Measurements from ENCODE around the gene NAV2.
"Not testable (repeated sequence)": the region's sequence is repeated elsewhere in the genome, so short reads cannot be mapped to it uniquely, and the experiment has no call there.

Gene NAV2

GRCh38 chr11:20000022-20000350 is 287.3 kb downstream of the NAV2 start:
- Histone ChIP-seq H3K9me3 (ENCODE audit: control insufficient read depth, insufficient read depth, low read length) (no peaks in the 10 kb centered on the region), H3K36me3 (ENCODE audit: insufficient read depth, low read length) (no peaks in the 10 kb centered on the region), H3K9ac (ENCODE audit: low read depth, low read length) (no peak overlapping the region), H3K4me1 (ENCODE audit: insufficient read depth, low read length) (peaks cover 32% of the 10 kb centered on the region)

DNA sequence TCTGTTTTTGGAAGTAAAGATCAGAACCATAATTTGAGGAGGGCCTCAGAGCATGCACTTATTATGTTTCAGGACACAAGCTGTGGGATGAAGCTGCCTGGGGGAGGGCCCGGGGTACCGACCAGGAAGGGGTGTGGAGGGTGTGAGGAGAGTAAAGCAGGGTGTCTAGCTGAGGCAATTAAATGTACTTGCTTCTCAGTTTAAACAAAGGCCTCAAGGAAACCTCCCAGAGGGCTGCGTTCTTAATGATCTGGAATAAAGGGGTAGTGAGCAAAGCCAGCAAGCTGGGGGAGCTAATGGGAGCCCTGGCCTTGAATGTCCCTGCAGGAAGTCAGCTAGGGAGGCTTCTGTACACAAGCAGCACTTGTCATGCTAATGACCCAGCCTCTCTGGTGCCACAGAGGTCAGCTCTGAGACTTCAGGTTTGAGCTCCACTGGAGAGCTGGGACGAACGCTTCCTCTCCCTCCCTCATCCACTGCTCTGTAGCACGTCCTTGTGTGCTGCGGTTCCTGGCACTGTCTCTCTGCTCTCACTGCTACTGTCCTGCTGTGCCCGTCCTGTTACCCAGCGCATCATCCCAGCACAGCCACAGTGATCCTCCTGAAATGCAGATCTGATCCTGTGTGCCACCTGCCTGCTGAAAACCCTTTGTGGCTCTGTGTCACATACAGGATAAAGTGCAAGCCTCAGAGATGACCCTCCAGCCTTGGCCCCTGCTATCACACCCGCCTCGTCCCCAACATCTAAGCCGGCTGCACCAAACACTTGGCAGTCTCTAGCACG is 287.9 kb downstream of the NAV2 start:
- Histone ChIP-seq H3K9me3 (ENCODE audit: control insufficient read depth, insufficient read depth, low read length) (no peaks in the 10 kb centered on the region), H3K4me1 (ENCODE audit: insufficient read depth, low read length) (peaks cover 32% of the 10 kb centered on the region), H3K9ac (ENCODE audit: low read depth, low read length) (no peak overlapping the region), H3K36me3 (ENCODE audit: insufficient read depth, low read length) (no peaks in the 10 kb centered on the region)

DNA sequence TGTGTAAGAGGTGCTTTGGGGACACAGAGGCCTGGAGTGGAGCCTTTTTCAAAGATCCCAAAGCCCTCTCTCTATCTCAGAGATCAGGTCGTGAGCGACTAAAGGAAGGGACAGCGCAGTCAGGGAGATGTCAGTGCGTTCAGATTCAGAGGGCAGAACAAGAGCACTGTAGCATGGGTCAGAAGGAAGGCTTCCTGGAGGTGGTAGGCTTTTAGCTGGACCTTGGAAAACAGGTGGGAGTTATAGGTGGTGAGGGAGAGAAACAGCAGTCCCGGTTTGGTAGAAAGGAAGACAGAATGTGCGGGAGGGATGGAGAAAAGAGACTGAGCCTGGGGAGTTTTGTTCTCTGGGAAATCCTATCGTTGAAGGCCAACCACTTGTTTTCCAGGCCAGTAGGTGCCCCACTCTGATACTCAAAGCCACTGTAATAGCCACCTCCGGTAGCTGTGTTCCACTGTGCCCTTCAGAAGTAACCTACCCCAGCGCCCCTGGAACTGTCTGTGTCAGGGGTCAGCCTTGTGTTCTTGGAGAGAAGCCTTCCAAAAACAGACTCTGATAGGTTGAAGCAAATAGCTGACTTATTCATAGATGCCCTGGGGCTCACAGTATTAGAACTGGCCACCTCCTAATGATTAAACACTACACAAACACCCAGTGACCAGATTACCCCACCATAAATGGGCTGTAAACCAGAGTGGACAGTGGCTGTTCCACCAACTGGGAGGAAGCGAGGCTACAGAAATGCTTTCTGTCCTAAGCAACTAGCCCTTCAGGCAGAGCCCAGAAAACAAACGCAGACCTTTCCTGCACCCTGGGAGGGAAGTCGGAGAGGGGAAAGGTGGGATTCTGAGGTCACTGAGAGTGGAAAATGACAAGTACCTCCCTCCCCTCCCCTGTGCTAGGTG is 289.9 kb downstream of the NAV2 start:
- Histone ChIP-seq H3K4me1 (ENCODE audit: insufficient read depth, low read length) (peaks cover 32% of the 10 kb centered on the region), H3K9me3 (ENCODE audit: control insufficient read depth, insufficient read depth, low read length) (no peaks in the 10 kb centered on the region), H3K36me3 (ENCODE audit: insufficient read depth, low read length) (no peaks in the 10 kb centered on the region), H3K9ac (ENCODE audit: low read depth, low read length) (no peak overlapping the region)

DNA sequence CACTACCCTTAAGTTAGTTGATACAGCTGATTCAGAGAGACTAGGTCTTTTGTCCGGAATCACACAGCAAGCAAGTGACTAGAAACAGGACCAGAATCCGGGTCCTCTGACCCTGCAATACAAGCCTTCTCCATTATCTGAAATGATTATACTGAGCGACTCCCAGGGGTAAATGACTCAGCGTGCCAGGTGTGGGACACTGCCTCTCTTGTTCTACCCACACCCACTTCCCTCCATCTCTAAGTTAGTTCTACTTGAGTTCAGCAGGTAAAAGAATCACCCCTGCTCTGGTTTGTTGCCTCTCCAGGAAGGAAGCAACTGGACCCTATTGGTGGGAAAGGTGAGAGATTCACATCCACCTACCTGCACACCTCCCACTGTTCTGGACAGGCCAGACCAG is 290.7 kb downstream of the NAV2 start:
- peaks cover 32% of the 10 kb centered on the region for H3K4me1 ChIP-seq (ENCODE audit: insufficient read depth, low read length)
- no peaks in the 10 kb centered on the region for H3K9me3 ChIP-seq (ENCODE audit: control insufficient read depth, insufficient read depth, low read length)
- H3K36me3 ChIP-seq (ENCODE audit: insufficient read depth, low read length): no peaks in the 10 kb centered on the region
- H3K9ac ChIP-seq (ENCODE audit: low read depth, low read length): no peak overlapping the region

DNA sequence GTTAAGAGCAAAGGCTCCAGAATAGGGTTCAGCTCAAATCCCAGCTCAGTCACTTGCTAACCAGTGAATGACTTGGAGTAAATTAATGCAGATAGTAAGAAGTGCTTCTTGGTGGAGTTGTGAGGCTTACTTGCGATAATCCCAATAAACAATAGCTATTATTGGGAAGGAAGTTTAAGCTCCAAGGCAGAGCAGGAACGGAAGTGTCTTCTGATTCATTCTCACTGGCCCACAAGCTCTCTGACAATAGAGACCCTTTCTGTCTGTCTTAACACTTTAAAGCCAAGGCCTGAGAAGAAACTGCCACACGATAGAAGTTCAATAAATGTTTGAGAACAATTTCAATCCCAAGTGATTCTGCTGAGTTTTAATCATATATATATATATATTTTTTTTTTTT is 292.2 kb downstream of the NAV2 start:
- no peaks in the 10 kb centered on the region for H3K36me3 ChIP-seq (ENCODE audit: insufficient read depth, low read length)
- no peak overlapping the region for H3K9ac ChIP-seq (ENCODE audit: low read depth, low read length)
- no peaks in the 10 kb centered on the region for H3K9me3 ChIP-seq (ENCODE audit: control insufficient read depth, insufficient read depth, low read length)
- H3K4me1 ChIP-seq (ENCODE audit: insufficient read depth, low read length): peaks cover 32% of the 10 kb centered on the region

DNA sequence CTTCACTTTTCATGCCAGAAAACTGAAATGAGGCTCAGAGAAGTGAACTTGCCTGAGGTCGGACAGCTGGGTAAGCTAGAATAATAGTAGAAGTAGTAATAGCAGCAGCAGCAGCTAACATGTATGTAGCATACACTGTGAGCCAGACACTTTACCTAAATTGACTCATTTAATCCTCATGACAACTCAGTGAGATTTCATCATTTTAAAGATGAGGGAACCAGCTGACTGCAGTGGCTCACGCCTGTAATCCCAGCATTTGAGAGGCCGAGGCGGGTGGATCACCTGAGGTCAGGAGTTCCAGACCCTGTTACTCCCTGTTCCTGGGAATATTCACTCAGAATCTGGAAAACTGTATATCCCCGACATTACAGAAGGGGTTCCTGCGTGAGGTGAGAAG is 293.1 kb downstream of the NAV2 start:
- H3K9me3 ChIP-seq (ENCODE audit: control insufficient read depth, insufficient read depth, low read length): no peaks in the 10 kb centered on the region
- H3K4me1 ChIP-seq (ENCODE audit: insufficient read depth, low read length): peaks cover 34% of the 10 kb centered on the region
- H3K36me3 ChIP-seq (ENCODE audit: insufficient read depth, low read length): no peaks in the 10 kb centered on the region
- no peak overlapping the region for H3K9ac ChIP-seq (ENCODE audit: low read depth, low read length)

DNA sequence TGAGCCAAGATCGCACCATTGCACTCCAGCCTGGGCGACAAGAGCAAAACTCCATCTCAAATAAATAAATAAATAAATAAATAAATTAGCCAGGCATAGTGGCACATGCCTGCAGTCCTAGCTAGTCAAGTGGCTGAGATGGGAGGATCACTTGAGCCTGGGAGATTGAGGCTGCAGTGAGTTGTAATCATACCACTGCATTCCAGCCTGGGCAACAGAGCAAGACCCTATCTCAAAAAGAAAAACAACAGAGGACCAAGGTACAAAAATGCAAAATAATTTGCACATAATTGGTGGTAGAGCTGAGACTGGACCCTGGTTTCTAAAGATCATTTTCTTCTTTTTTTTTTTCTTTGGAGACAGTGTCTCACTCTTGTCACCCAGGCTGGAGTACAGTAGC is 294.0 kb downstream of the NAV2 start:
- H3K4me1 ChIP-seq (ENCODE audit: insufficient read depth, low read length): peaks cover 34% of the 10 kb centered on the region
- H3K36me3 ChIP-seq (ENCODE audit: insufficient read depth, low read length); H3K9ac ChIP-seq (ENCODE audit: low read depth, low read length); H3K9me3 ChIP-seq (ENCODE audit: control insufficient read depth, insufficient read depth, low read length): not testable (repeated sequence)

GRCh38 chr11:20007386-20007785 is 294.7 kb downstream of the NAV2 start:
- H3K9ac ChIP-seq (ENCODE audit: low read depth, low read length): no peak overlapping the region
- no peaks in the 10 kb centered on the region for H3K9me3 ChIP-seq (ENCODE audit: control insufficient read depth, insufficient read depth, low read length)
- peaks cover 26% of the 10 kb centered on the region for H3K4me1 ChIP-seq (ENCODE audit: insufficient read depth, low read length)
- no peaks in the 10 kb centered on the region for H3K36me3 ChIP-seq (ENCODE audit: insufficient read depth, low read length)

GRCh38 chr11:20008190-20008870 is 295.7 kb downstream of the NAV2 start:
- Histone ChIP-seq H3K9me3 (ENCODE audit: control insufficient read depth, insufficient read depth, low read length) (no peaks in the 10 kb centered on the region), H3K4me1 (ENCODE audit: insufficient read depth, low read length) (peaks cover 19% of the 10 kb centered on the region), H3K36me3 (ENCODE audit: insufficient read depth, low read length) (no peaks in the 10 kb centered on the region), H3K9ac (ENCODE audit: low read depth, low read length) (no peak overlapping the region)

- Histone ChIP-seq H3K9me3 (ENCODE audit: control insufficient read depth, insufficient read depth, low read length) (no peaks in the 10 kb centered on the region), H3K4me1 (ENCODE audit: insufficient read depth, low read length) (peaks cover 24% of the 10 kb centered on the region), H3K9ac (ENCODE audit: low read depth, low read length) (no peak overlapping the region), H3K36me3 (ENCODE audit: insufficient read depth, low read length) (no peaks in the 10 kb centered on the region)
Measured at GRCh38 chr11:20008871-20009644, 296.4 kb downstream of the NAV2 start.

GRCh38 chr11:20010156-20010850 is 297.7 kb downstream of the NAV2 start:
- no peaks in the 10 kb centered on the region for H3K9me3 ChIP-seq (ENCODE audit: control insufficient read depth, insufficient read depth, low read length)
- no peak overlapping the region for H3K9ac ChIP-seq (ENCODE audit: low read depth, low read length)
- H3K36me3 ChIP-seq (ENCODE audit: insufficient read depth, low read length): no peaks in the 10 kb centered on the region
- peaks cover 24% of the 10 kb centered on the region for H3K4me1 ChIP-seq (ENCODE audit: insufficient read depth, low read length)

GRCh38 chr11:20010851-20011225 is 298.2 kb downstream of the NAV2 start:
- Histone ChIP-seq H3K9me3 (ENCODE audit: control insufficient read depth, insufficient read depth, low read length) (no peaks in the 10 kb centered on the region), H3K9ac (ENCODE audit: low read depth, low read length) (no peak overlapping the region), H3K4me1 (ENCODE audit: insufficient read depth, low read length) (peaks cover 24% of the 10 kb centered on the region), H3K36me3 (ENCODE audit: insufficient read depth, low read length) (no peaks in the 10 kb centered on the region)

- Histone ChIP-seq H3K4me1 (ENCODE audit: insufficient read depth, low read length) (peaks cover 28% of the 10 kb centered on the region), H3K9ac (ENCODE audit: low read depth, low read length) (no peak overlapping the region), H3K9me3 (ENCODE audit: control insufficient read depth, insufficient read depth, low read length) (no peaks in the 10 kb centered on the region), H3K36me3 (ENCODE audit: insufficient read depth, low read length) (no peaks in the 10 kb centered on the region)
Measured at GRCh38 chr11:20011307-20011951, 298.8 kb downstream of the NAV2 start.

All from ES-I3 (cell line).